Measurements from ENCODE around the gene MYL6.

- no peak for TF ChIP-seq CTCF (IDR thresholded peaks at IDR 0.05)
- TF ChIP-seq POLR2A (IDR thresholded peaks at IDR 0.05) = no peak
Observed at GRCh38 chr12:56118688-56119357, 39.3 kb upstream of the MYL6 start.

Data from uterus (tissue), 2 donors.